ENCODE results near the gene IL34.

The IL34 gene

GRCh38 chr16:70703835-70704381 is 57.5 kb downstream of the IL34 start:
- DNase-seq: no peak

- no peak for DNase-seq
These were observed 58.2 kb downstream of the IL34 start for GRCh38 chr16:70704586-70704985.

- no peak for DNase-seq
These were observed 58.7 kb downstream of the IL34 start for GRCh38 chr16:70705056-70705455.

GRCh38 chr16:70706948-70707465 is 60.6 kb downstream of the IL34 start:
- DNase-seq: no peak

DNA sequence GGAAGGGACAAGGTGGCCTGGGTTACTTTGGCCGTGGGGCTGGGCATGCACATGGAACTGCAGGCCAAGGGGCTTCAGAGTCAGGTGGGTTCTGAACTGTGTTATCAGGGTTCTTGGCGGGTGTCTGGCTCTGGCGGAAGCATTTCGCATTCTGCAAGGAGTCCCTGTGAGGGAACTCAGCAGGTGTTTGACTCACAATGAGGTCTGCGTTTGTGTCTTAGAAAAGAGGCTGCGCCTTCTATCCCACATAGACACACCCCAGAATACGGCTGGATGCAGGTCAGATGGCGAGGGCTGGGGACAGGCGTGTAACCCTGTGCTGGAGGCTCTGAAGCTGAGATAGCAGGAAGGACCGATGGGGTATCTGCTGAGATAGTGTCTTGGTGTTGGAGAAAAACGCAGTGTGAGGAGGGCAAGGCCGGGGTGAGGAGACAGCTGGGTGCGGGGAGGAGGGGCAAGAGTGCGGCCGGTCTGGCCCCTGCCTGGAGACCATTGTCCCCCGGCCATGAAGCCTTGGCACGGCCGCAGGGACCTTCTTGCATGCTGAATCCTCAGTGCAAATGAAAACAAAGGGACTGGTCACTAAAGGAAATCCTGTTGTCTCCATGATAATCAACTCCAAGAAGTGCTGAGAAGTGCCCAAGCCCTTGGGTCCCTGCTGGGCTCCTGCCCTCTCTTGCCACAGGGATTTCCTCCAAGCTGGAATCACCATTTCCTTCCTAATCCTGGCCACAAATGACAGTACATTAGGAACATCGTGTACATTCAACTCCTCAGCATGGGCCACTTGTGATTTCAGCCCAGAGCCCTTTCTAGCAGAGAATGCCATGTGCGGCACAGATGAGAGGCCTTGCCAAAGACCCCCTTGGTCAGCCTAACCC is 62.2 kb downstream of the IL34 start:
- DNase-seq: no peak

DNA sequence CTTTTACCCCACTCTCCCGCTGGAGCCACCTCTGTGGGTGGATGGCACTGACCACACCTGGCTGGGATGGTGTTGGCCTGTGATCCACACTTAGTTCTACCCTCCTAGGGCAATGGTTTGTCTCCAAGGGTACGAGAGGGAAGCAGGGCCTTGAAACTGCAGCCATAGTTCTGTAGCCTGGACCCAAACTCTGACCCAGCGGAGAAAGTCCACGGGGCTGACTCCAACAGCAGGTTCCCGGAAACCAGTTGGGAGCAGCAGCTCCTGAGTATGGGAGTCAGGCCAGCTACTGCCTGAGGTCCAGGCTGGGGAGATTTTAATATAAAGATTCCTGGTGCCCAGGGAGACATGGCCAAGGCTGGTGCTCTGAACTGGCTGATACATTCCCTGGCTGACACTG is 63.1 kb downstream of the IL34 start:
- no peak for DNase-seq

- no peak for DNase-seq
These were observed 63.6 kb downstream of the IL34 start for GRCh38 chr16:70709942-70710341.
